GM10266 (cell line): Measurements from ENCODE around the gene RRP1.
"Not testable (repeated sequence)": the region's sequence is repeated elsewhere in the genome, so short reads cannot be mapped to it uniquely, and the experiment has no call there.

Experiments used
- DNase-seq: peaks from one replicate; pipeline ENCODE4 v3.0.0; 2012; ENCODE audit errors: extremely low spot score
- TF ChIP-seq, protein P1 (sequence below): IDR thresholded peaks from 2 replicates; pipeline ENCODE4 v1.5.1; 2012; ENCODE audit warnings: mild to moderate bottlenecking, low read depth; ENCODE audit not compliant: control insufficient read depth, insufficient read depth; ENCODE audit errors: missing control alignments

The RRP1 gene

DNA sequence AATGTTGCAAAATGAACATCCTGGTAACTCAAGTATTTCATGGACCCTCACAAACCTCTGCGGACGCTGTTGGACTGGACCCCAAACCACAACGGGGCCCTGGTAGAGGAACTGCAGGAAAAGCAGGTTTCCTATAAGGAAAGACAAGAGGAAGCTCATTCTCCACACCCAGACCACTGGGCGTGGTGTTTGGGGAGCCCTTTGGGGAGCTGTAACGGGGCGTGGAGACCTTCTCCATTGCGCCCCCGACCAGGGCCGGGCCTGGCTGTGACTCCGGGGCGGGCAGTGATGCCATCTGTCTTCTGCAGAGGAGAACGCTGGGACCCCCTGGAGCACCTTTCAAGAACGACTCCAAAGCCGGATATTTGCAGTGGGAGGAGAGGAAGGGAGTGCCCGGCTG lies 45.7 kb downstream of the RRP1 start:
- TF ChIP-seq, protein P1, sequence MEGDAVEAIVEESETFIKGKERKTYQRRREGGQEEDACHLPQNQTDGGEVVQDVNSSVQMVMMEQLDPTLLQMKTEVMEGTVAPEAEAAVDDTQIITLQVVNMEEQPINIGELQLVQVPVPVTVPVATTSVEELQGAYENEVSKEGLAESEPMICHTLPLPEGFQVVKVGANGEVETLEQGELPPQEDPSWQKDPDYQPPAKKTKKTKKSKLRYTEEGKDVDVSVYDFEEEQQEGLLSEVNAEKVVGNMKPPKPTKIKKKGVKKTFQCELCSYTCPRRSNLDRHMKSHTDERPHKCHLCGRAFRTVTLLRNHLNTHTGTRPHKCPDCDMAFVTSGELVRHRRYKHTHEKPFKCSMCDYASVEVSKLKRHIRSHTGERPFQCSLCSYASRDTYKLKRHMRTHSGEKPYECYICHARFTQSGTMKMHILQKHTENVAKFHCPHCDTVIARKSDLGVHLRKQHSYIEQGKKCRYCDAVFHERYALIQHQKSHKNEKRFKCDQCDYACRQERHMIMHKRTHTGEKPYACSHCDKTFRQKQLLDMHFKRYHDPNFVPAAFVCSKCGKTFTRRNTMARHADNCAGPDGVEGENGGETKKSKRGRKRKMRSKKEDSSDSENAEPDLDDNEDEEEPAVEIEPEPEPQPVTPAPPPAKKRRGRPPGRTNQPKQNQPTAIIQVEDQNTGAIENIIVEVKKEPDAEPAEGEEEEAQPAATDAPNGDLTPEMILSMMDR: no peak
- DNase-seq: no peak

DNA sequence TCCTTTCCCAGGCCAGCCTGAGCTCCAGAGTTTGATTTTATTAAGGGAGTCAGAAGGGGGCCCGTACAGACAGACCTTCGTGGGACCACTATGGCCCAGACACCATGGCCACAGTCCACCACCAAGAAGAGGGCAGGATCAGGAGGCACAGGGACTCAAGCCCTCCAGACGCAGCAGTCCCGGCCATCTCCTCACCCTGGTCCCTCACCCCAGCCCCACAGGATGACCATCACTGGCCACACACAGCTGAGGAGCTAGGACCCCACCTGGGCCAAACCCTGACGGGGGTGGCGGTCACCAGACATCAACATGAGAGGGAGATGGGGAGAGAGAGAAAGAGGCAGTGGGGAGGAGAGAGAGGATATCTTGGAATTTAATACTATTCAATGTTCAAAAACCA lies 46.5 kb downstream of the RRP1 start:
- DNase-seq: no peak
- TF ChIP-seq, protein P1: no peak

DNA sequence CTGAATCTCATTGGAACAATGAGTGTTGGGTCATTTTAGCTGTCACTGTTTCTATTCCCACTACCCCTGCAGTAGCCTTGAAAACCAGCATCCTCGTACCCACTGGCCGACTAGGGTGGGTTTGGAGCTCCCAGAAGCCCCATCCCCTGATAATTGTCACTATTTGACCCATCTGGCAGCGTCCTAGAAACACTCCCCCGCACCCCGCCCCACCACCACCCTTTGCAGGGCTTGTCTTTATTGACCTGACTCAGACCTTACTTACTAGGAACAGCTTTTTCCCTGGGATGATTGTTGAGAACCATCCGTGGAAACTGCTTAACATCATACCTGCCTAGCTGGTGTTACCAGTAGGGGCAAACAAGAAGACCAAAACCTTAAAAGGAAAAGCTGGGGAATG lies 47.2 kb downstream of the RRP1 start:
- no peak for DNase-seq
- TF ChIP-seq, protein P1: no peak

DNA sequence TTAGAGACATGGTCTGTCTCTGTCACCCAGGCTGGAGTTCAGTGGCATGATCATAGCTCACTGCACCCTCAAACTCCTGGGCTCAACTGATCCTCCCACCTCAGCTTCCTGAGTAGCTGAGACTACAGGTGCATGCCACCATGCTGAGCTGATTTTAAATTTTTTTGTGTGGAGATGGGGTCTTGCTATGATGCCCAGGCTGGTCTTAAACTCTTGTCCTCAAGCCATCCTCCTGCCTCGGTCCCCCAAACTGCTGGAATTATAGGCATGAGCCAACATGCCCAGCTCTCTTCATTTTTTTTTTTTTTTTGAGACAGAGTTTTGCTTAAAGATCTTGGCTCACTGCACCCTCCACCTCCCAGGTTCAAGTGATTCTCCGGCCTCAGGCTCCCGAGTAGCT lies 50.9 kb downstream of the RRP1 start:
- TF ChIP-seq, protein P1: no peak
- no peak for DNase-seq

DNA sequence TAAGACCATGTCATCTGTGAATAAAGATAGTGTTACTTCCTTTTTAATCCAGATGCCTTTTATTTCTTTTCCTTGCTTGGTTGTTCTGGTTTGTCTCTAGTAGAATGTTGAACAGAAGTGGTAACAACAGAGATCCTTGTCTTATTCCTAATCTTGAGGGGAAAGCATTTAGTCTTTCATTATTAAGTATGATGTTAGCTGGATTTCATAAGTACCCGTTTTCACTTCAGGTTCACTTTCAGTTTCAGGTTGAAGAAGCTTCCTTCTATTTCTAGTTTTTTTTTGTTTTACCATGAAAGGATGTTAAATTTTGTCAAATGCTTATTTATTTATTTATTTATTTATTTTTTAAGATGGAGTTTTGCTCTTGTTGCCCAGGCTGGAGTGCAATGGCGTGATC lies 53.4 kb downstream of the RRP1 start:
- TF ChIP-seq, protein P1: no peak
- no peak for DNase-seq

DNA sequence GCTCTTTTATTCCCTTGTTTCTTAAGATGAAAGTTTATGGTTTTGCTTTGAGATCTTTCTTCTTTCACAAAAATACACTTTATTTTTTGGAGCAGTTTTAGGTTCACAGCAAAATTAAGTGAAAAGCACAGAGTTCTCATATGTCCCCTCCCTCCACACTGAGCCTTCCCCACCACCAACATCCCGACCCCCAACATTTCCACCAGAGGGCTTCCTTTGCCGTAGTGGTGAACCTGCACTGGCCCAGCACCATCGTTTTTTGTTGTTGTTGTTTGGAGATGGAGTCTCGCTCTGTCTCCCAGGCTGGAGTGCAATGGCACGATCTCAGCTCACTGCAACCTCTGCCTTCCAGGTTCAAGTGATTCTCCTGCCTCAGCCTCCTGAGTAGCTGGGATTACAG lies 55.5 kb downstream of the RRP1 start:
- DNase-seq: not testable (repeated sequence)

DNA sequence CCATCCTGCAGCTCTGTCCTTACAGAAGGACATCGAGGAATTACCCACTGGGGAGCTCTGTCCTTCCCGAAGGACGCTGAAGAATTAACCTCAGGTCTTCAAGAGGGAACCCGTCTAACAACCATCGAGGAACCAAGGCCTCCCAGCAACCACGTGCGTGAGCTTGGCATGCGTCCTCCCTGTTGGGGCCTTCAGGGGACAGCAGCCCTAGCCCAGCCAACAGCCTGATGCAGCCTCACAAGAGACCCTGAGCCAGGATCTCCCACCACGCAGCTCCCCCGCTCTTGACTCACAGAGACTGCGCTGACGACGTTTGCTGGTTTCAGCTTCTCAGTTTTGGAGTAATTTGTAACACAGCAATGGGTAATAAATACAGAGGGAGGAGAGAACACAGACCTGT lies 56.0 kb downstream of the RRP1 start:
- no peak for DNase-seq

DNA sequence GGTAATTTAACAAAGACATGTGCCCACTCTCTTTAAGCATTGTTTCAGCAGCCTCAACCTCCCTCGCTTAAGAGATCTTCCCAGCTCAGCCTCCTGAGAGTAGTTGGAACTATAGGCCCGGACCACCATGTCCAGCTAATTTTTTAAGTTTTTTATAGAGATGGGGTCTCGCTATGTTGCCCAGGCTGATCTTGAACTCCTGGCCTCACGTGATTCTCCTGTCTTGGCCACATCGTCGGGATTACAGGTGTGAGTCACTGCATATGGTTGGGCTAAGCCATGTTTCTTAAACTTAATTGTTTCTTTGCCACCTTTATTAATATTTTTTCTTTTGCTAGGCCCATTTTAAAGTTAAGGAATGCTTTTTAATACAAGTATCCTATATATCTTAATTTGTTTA lies 57.1 kb downstream of the RRP1 start:
- DNase-seq: no peak
- TF ChIP-seq, protein P1: no peak

More for the DNA sequence above, 56.0 kb downstream of the RRP1 start:
- TF ChIP-seq, protein P1: no peak
